Measurements from ENCODE around the gene PTTG1. TPM values are rescaled to one million over a fixed set of nuclear protein-coding genes. Genes with fewer than 3 reads are reported as not detected.

Gene PTTG1
- total and polyA plus RNA-seq, 2 of the 8 experiments (the other 6 are each of a cell fraction or from before 2014, with no cell fraction given): 240 to 478 TPM

- TF ChIP-seq RBBP5 (IDR thresholded peaks at IDR 0.05; ENCODE audit: borderline replicate concordance, low read depth, low read length) (no peak), NANOG (IDR thresholded peaks at IDR 0.05; ENCODE audit: insufficient read depth, low read depth, low read length, poor library complexity, severe bottlenecking) (no peak), CTBP2 (IDR thresholded peaks at IDR 0.05; ENCODE audit: borderline replicate concordance, insufficient read depth, insufficient read length, low read length) (no peak)
These were observed 13.9 kb downstream of the PTTG1 start (continued) for GRCh38 chr5:160435532-160435931.
